Stimulated activated CD8-positive, alpha-beta memory T cell treated with anti-CD3 and anti-CD28 coated beads, Interleukin-4, amount 100 ng/mL, for 4 hours (primary cell): ENCODE data around the gene RNASE8.

ENCODE experiments used
- DNase-seq, 2 donors: peaks; one replicate each; pipeline ENCODE4 v3.0.0-alpha.2; 2020; ENCODE audit warnings: low read depth in 2 of 2, low spot score in 1 of 2

RNASE8 gene

GRCh38 chr14:21090940-21091663 lies 33.5 kb downstream of the RNASE8 start:
- DNase-seq = no peak

GRCh38 chr14:21091821-21092272 lies 34.2 kb downstream of the RNASE8 start:
- no peak for DNase-seq

GRCh38 chr14:21092273-21093011 lies 34.8 kb downstream of the RNASE8 start:
- DNase-seq = peak; percentile 73 to 85

GRCh38 chr14:21093018-21093417 lies 35.4 kb downstream of the RNASE8 start:
- DNase-seq = no peak

- DNase-seq = no peak
Measured at GRCh38 chr14:21093769-21094681, 36.4 kb downstream of the RNASE8 start.

DNA sequence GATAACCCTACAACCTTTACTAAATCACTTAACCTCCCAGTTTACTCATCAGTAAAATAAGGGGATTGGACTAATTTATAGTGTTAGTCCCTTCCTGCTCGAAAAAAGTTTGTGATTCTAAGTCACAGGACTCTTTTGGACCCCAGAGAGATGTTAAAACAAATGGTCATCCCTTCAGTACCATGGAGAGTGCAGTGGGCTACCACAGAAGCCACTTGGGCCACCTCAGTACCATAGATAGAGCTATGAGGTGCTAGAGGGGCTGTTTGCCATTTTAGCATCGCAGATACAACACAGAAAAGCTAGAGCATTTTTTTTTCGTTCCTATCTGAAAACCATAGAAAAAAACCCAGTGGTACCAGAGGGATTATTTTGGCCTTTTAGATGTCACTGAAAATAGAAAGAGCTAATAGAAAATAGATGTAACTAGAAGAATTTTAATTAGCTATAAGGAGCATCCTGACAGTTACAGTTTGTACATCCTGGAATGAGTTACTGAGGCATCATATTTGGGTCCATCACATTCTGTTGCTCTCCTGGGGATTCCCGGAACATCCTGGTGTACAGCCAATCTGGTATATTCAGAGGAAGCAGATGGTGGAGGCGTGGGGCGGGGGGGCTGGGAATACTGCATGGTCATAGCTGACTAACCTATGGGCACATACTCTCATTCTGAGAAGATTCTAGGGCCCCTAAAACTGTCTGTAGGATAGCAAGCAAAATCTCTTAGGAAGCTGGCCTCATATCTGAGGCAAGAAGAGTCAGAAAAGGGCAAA lies 38.0 kb downstream of the RNASE8 start:
- no peak for DNase-seq

DNA sequence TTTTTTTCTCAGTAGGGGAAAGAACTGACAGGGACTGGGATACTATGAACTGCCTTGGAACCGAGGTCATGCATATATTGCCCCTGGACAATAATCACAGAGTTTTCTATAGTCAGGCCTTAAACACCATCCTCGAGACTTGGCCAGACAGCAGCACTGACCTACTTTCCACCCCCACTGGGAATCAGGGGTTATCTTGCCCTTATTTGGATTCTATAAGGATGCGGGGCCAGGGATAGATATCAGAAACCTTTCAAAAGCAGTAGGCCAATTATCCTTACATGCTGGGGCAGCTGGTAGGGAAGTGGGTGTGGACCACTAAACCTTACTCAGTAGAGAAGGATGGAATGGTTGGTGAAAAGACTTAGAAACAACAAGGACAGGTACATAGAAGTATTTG lies 38.8 kb downstream of the RNASE8 start:
- DNase-seq = no peak

GRCh38 chr14:21096978-21097635 lies 39.5 kb downstream of the RNASE8 start:
- DNase-seq = no peak

- no peak for DNase-seq
Measured at GRCh38 chr14:21097636-21098075, 40.0 kb downstream of the RNASE8 start.

DNA sequence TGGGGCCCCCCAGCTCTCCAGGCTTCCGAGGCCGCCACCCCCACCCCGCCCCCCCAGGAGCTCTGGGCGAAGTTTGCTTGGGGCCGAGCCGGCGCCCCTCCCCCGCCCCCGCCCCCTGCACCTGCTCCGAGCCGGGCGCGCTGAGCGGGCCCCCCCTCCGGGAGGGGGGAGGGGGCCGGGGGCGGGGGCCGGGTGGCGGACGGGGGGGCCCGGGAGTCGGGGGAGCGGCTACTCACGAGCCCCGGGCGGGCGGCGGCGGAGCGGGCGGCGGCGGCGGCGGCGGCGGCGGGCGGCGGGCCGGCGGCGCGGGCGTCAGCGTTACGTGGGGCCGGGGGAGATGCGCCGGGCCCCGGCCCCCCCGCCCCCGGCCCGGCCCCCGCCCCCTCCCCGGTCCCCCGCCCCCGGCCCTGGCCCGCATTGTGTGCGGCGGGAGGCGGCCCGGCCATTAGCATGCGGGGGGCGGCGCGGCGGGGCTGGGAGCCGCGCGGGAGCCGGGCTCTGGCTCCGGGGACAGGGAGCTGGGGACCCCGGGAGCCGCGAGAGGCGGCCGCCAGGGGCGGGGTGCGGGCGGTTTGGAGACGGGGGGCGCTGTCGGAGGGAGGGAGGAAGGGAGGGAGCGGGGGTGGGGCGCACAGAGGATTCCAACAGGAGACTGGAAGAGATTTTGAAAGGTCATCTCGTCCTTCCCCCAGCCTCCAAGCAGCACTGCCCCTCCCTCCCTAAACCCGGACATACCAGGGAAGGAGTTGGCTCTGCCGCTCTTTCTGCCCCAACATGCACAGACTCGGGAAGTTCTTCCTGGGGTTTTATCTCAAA lies 40.7 kb downstream of the RNASE8 start, which contains the start of gene ZNF219:
ZNF219 (minus strand) TSS at position 580 of the 816 bp plus-strand sequence. CDS start 5,064 bp downstream, outside the sequence.
- no peak for DNase-seq

DNA sequence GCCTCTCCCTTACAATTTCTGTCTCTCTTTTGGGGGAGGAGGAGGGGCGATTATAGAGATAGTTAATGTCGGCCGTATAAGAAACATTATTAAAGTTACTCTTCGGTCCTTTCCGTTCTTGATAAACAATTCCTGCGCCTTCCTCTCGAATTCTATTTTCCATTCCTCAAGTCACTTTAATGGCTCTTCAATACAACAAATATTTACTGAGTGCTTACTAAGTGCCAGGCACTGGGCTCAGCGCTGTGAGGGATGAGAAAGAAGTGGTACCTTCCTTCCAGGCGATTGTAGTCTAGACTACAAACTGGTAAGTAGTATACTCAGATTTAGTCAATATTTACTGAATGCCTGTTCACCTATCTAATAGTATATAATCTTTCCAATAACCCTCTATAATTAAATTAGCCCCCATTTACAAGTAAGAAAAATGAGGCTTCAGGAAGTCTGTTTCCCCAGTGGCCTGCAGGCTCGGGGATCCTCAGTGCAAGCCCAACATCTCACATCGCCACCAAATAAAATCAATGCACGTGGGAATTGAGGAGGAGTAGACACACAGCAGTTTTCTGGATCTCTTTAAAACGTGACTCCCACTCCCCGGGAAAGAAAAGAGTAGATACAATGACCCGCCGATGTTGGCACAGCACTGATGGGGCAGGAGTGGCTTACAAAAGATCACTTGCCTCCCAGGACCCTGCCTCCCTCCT lies 41.4 kb downstream of the RNASE8 start:
- no peak for DNase-seq

GRCh38 chr14:21099596-21099985 lies 42.0 kb downstream of the RNASE8 start:
- DNase-seq = no peak

DNA sequence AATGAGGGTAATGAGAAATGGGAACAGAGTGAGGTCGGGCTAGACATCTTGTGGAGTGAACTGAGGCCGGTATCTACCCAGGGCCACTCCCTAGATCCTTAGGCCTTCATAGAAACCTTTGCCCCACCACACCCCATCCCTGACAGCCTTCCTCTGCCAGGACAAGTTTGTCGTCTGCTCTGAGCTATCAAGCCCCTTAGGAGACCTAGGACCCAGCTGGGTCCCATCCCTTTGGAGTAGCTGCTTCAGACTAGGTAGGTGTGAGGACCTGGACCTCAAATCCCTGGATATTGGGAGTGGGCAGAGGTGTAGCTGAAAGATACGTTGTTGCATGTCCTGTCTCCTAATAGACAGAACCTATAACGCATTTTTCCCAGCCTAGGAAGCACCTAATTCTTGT lies 43.3 kb downstream of the RNASE8 start, which contains the start of gene TMEM253:
TMEM253 (plus strand) TSS at position 136 of the 400 bp plus-strand sequence. CDS start 278 bp downstream, outside the sequence.
- DNase-seq = no peak

DNA sequence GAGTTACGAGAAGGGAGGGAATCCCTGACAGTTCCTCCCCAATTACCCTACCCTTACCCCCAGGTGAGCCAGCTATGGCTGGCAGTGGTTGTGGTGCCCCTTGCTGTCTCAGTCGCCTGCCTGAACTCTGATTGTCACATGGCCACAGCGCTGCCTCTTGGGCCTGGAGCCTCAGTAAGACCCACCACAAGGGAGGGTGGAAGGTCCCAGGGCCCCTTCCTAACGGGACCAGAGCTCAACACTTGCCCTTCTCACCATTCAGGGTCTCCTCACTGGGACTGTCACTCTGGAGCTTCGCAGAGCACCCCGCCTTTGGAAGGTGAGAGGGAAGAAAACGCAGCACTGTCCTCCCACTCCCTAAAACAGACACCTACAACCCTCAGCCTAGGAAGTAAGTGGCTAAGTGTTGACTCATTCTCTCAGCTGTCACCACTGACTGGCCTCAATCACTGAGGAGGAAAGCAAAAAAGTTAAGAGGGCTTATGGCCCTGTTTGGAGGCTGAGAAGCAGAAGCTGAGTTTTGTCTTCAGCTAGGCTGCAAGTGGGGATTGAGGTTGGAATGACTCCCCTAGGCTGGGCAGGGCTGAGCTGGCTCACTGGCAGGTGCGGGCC lies 44.3 kb downstream of the RNASE8 start:
- DNase-seq = no peak

- no peak for DNase-seq
Measured at GRCh38 chr14:21102521-21103410, 45.1 kb downstream of the RNASE8 start.

- no peak for DNase-seq
Measured at GRCh38 chr14:21103411-21103709, 45.7 kb downstream of the RNASE8 start.
